ENCODE results near the gene MINDY4. TPM values are rescaled to one million over a fixed set of nuclear protein-coding genes. Genes with fewer than 3 reads are reported as not detected.

The MINDY4 gene
- total and polyA plus RNA-seq, 2 of the 8 experiments (the other 6 are each of a cell fraction or from before 2014, with no cell fraction given) = 1.3 to 3.6 TPM

GRCh38 chr7:30800785-30801252 lies 29.6 kb downstream of the MINDY4 start (continued):
- TF ChIP-seq, protein P1, sequence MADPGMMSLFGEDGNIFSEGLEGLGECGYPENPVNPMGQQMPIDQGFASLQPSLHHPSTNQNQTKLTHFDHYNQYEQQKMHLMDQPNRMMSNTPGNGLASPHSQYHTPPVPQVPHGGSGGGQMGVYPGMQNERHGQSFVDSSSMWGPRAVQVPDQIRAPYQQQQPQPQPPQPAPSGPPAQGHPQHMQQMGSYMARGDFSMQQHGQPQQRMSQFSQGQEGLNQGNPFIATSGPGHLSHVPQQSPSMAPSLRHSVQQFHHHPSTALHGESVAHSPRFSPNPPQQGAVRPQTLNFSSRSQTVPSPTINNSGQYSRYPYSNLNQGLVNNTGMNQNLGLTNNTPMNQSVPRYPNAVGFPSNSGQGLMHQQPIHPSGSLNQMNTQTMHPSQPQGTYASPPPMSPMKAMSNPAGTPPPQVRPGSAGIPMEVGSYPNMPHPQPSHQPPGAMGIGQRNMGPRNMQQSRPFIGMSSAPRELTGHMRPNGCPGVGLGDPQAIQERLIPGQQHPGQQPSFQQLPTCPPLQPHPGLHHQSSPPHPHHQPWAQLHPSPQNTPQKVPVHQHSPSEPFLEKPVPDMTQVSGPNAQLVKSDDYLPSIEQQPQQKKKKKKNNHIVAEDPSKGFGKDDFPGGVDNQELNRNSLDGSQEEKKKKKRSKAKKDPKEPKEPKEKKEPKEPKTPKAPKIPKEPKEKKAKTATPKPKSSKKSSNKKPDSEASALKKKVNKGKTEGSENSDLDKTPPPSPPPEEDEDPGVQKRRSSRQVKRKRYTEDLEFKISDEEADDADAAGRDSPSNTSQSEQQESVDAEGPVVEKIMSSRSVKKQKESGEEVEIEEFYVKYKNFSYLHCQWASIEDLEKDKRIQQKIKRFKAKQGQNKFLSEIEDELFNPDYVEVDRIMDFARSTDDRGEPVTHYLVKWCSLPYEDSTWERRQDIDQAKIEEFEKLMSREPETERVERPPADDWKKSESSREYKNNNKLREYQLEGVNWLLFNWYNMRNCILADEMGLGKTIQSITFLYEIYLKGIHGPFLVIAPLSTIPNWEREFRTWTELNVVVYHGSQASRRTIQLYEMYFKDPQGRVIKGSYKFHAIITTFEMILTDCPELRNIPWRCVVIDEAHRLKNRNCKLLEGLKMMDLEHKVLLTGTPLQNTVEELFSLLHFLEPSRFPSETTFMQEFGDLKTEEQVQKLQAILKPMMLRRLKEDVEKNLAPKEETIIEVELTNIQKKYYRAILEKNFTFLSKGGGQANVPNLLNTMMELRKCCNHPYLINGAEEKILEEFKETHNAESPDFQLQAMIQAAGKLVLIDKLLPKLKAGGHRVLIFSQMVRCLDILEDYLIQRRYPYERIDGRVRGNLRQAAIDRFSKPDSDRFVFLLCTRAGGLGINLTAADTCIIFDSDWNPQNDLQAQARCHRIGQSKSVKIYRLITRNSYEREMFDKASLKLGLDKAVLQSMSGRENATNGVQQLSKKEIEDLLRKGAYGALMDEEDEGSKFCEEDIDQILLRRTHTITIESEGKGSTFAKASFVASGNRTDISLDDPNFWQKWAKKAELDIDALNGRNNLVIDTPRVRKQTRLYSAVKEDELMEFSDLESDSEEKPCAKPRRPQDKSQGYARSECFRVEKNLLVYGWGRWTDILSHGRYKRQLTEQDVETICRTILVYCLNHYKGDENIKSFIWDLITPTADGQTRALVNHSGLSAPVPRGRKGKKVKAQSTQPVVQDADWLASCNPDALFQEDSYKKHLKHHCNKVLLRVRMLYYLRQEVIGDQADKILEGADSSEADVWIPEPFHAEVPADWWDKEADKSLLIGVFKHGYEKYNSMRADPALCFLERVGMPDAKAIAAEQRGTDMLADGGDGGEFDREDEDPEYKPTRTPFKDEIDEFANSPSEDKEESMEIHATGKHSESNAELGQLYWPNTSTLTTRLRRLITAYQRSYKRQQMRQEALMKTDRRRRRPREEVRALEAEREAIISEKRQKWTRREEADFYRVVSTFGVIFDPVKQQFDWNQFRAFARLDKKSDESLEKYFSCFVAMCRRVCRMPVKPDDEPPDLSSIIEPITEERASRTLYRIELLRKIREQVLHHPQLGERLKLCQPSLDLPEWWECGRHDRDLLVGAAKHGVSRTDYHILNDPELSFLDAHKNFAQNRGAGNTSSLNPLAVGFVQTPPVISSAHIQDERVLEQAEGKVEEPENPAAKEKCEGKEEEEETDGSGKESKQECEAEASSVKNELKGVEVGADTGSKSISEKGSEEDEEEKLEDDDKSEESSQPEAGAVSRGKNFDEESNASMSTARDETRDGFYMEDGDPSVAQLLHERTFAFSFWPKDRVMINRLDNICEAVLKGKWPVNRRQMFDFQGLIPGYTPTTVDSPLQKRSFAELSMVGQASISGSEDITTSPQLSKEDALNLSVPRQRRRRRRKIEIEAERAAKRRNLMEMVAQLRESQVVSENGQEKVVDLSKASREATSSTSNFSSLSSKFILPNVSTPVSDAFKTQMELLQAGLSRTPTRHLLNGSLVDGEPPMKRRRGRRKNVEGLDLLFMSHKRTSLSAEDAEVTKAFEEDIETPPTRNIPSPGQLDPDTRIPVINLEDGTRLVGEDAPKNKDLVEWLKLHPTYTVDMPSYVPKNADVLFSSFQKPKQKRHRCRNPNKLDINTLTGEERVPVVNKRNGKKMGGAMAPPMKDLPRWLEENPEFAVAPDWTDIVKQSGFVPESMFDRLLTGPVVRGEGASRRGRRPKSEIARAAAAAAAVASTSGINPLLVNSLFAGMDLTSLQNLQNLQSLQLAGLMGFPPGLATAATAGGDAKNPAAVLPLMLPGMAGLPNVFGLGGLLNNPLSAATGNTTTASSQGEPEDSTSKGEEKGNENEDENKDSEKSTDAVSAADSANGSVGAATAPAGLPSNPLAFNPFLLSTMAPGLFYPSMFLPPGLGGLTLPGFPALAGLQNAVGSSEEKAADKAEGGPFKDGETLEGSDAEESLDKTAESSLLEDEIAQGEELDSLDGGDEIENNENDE (IDR thresholded peaks at IDR 0.05; ENCODE audit: insufficient replicate concordance, low read length) = no peak
- TF ChIP-seq RAD21 (IDR thresholded peaks at IDR 0.05 in 1 of 2, conservative IDR thresholded peaks at IDR 0.05 in 1 of 2; ENCODE audit: low read depth in 2 of 2, low read length in 2 of 2) (peak; percentile 98 to 99), CEBPB (IDR thresholded peaks at IDR 0.05; ENCODE audit: low read depth, low read length) (peak; percentile 88)

Data from H1 (cell line).